Kidney tubule cell (primary cell): Measurements from ENCODE around the gene SLC25A28.
A peak's percentile ranks its signal among the peaks of the same experiment; 100 is the strongest.

ENCODE experiments used
- DNase-seq: peaks from one replicate; pipeline ENCODE4 v3.0.0-alpha.2; 2018; ENCODE audit warnings: low spot score

SLC25A28 gene, protein sequence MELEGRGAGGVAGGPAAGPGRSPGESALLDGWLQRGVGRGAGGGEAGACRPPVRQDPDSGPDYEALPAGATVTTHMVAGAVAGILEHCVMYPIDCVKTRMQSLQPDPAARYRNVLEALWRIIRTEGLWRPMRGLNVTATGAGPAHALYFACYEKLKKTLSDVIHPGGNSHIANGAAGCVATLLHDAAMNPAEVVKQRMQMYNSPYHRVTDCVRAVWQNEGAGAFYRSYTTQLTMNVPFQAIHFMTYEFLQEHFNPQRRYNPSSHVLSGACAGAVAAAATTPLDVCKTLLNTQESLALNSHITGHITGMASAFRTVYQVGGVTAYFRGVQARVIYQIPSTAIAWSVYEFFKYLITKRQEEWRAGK

DNA sequence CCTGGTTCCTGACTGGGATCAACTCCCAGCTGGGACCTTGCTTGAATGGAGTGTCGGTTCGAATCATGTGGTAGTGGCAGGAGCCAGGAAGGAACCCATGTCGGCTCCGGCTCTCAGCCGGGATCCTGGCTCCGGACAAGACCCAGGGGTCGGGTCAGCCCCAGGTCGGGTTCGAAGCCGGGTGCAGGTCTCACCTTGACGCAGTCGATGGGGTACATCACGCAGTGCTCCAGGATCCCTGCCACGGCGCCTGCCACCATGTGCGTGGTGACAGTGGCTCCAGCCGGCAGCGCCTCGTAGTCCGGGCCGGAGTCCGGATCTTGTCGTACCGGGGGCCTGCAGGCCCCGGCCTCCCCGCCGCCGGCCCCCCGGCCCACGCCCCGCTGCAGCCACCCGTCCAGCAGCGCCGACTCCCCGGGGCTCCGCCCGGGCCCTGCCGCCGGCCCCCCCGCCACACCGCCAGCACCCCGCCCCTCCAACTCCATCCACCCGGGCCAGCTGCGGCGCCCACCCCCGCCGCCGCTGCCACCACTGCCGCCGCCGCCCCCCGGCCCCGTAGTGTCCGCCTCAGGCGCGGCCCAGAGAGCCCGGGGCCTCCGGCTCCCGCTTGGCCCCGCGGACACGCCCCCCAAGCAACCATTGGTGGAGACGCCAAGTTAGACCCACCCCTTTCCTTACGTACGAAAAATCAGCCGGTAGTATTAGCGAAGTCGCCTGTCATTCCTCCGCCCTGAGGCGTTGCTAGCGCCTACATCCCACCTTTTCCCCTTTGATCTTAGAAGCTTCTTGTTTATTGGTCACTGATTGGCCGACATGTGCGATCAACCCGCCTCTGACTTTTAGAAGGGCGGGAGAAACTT, at the start of gene SLC25A28:
Gene SLC25A28 (minus strand): TSS at position 589 of the 860 bp plus-strand sequence. CDS start 104 bp downstream, at position 485.
- DNase-seq, result peak; percentile 100

DNA sequence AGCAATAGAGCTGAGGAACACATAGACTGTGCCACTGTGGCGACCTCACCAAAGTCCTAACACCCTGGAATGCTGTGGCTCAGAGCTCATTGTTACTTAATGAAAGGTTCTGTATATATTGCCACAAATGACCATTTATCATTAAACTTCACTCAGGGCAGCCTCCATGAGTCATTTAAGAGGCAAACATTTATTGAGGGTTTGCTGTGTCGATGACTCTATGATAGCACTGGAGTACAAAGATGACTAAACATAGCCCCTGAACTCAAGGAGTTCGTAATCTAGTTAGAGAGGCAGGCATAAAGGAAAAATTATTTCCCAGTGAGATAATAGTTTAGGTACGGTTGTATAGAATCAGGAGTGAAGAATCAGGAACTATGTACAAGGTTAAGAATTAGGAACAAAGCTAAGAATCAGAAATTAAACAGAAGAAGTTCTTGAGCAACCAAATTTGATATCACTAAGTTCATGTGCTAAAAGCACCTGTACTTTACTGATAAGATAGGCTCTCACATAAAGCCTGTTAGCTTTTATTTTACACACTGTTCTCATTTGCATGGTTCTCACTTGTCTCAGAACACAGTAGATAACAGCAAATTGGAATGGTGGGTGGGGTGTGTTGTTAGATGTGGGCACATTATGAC, 47.0 kb upstream of the SLC25A28 start:
- DNase-seq, result peak; percentile 97

DNA sequence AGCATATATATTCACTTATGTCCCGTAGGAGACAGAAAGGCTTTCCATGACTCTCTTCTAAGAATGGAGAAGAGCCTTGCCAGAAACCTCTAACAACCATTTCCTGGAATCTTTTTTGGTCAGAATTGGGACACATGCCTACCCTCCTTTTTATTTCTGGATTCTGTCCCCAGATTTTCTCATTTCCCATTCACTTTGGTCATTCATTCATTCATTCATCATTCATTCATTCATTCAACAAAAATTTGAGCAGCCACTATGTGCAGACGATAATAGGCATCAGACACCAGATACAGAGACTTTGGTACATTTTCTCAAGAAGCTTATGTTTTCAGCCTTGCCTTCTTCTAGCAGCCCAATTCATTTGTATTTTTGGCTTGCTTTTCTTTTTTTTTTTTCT, 45.1 kb upstream of the SLC25A28 start:
- no peak for DNase-seq

DNA sequence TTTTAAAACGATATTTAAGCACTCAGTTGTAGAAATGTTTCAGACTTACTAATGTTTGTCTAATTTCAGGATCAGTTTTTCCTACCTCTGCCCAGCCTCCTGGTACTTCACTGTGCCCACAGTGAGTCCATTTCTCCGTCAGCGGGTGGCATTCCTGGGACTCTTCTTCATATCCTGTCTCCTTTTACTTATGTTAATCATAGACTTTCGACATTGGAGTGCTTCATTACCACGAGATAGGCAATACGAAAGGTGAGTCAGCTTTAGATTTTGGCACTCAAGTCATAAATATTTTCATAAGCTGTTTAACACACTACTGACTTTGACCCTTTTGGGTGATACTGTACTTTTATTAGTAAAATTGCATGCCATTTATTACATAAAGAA, 41.1 kb upstream of the SLC25A28 start:
- DNase-seq, result peak; percentile 96

DNA sequence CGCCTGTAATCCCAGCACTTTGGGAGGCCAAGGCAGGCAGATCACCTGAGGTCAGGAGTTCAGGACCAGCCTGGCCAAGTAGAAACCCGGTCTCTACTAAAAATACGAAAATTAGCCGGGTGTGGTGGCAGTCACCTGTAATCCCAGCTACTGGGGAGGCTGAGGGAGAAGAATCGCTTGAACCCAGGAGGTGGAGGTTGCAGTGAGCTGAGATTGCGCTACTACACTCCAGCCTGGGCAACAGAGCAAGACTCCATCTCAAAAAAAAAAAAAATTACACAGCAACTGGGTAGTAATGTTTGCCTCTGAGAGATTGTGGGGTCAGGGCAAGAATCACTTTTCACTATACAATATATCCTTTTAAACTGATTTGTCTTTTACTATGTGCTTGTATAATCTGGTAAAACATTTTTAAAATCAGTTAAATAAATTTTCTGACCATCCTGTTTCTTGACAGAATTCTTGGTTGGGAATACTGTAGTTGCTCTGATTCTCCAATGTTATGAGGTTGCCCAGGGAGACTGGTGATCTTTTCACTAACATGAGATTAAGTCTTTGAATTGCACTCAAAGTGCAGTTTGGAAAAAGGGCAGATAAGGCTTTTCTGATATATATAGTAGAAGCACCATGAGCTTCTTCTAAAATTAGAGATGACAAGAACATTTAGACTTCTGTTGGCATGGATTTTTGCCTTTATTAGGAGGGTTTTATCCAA, 40.6 kb upstream of the SLC25A28 start:
- no peak for DNase-seq

DNA sequence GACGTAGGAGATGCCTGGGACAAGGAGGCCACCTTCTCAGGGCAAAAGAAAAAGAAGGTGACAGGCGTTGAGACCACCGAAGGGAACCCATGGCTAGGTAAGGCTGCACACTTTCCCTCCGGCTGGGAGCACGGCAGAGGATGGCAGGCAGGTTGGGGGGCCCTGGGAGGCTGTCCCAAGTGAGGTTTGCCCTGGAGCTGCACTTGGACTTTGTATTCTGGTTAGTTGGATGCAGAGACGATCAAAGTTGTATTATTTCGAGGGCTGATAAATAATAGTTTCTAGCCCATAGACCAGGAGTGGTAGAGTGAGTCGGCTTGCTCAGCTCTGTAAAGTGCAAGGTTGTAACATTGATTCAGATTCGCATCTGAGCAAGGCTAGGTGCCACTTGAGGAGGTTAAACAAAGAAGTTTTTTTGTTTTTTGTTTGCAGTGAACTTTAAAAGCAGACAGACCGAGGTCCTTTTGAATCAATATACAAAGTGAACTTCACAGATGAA, 39.7 kb upstream of the SLC25A28 start:
- peak; percentile 15 for DNase-seq

DNA sequence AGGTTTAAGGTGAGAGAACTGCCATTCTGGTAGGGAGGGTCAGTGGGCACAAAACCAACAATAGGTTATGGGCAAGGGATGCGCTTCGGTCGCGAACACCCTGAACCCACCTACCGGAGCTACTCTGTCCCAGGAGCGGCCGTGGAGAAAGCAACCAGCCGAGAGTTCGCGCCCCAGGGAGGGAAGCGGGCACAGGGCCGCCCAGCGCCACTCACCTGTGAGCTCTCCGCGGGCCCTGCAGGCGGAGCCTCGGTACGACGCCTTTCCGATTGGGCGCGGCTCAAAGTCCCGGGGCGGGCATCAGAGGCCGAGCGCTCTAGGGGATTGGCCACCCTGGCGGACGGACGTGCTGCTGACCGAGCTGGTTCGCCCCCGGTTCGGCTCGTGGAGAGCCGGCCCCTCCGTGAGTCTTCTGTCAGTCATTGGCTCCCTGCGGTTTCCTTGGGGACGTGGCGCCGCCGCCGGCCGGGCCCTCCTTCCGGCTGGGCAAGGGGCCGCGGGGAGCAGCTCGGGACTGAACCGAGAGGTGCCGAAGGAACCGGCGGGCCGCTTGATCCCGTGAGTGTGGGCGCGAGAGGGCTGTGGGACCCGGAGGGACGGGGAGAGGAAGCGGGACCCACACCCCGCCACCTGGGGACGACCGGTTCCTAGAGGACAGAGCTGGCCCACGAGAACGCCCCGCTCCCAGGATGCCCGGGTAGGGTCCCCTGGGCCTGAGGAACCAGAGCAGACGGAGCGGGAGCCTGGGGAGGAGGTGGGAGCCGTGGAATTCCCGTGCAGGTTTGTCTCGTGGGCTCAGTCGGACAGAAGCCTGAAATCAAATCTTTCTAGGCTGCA, 39.0 kb upstream of the SLC25A28 start, which contains the start of gene ENTPD7:
Gene ENTPD7 (plus strand): TSS at position 479 of the 837 bp plus-strand sequence. CDS start 448 bp downstream, outside the sequence.
- peak; percentile 99 for DNase-seq

DNA sequence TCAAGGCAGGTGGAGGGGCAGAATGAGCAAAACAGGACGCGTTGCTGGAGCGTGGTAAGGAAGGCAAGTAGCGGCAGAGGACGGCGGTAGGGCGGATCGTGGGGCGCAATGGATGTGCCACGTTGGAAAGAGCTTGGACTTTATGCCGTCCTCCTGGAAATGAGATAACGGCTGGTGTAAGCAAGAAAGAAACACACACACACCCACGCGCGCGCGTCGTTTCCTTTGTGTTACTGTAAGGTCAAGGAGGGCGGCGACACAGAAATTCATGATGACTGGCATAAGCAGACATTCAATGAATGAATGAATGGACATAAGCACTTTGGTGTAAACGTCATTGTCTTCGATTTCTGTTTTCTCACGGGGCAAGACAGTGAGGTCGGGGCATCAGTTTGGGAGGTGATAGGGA, 38.4 kb upstream of the SLC25A28 start:
- peak; percentile 66 for DNase-seq

DNA sequence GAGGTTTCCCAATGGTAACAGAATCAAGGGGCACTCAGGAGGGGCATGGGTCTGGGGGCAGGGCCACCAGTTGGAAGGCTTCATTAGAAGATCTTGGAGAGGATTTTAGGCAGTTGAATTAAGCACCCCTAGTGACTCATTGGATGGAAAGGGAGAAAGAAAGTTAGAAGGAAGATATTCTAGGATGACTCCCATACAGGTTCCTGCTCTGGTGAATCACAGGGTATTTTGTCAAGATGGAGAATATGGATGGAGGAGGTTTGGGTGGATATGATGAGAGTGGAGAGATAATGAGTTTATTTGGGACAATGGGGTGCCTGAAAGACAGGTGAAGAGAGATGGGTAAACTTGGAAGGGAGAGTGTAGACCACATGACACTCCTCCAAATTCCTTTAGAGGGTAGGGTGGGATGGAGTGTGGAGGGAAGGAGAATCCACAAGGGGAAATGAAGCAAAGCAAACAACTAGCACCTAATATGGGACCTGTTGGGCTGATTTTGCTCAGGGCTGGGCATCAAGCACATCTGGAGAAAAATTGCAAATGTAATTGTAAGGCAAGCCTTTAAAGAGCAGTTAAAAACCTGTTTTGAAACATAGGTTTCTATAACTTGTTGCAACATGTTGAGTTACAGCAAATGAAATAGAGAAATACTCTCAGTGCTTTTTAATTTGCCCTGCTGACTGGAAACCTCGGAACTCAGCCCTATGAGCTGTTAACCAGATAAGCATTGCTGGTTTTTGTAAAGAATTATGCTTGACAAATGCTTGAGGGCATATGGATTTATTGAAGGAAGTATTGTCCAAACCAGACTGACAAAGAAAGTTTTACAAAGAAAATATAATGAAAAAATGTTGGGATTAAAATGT, 36.2 kb upstream of the SLC25A28 start:
- DNase-seq, result no peak

DNA sequence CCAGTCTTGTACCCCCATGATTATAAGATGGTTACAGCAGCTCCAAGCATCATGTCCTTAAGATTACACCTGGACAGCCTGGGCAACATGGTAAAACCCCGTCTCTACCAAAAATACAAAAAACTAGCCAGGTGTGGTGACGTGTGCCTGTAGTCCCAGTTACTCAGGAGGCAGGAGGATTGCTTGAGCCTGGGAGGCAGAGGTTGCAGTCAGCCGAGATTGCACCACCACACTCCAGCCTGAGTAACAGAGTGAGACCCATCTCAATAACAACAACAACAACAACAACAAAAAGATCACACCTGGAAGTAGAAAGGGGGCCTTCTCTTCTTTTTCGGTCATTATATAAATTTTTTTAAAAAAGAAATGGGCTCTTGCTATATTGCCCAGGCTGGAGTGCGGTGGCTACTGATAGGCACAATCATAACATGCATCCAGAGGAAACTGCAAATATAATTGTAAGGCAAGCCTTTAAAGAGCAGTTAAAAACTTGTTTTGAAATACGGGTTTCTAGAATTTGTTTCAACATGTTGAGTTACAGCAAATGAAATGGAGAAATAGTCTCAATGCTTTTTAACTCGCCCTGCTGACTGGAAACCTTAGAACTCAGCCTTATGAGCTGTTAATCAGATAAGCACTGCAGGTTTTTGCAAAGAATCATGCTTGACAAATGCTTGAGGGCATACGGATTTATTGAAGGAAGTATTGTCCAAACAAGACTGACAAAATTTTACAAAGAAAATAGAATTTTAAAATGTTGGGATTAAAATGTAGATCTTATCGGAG, 34.3 kb upstream of the SLC25A28 start:
- no peak for DNase-seq

DNA sequence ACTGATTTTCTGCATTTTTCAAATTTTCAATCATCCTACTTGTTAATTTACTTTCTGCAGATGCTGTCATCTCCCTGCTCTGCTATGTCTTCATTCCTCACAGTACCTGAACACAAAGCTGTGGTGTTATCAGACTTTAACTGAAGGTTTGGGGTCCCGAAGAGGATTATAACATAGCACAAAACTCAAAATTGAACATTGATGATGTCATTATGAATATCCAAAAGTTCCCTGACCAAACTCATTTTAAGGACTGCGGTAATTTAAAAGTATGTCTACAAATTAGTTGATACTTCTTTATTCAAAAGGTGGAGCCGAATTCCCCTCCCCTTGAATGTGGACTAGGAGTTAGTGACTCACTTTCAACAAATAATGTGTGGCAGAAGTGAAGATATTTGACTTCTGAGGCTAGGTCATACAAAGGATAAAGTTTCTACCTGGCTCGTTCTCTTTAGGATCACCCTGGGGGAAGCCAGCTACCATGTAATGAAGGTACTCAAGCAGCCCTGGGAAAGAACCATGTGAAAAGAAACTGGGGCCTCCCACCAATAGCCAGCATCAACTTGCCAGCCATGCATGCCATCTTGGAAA, 32.7 kb upstream of the SLC25A28 start:
- DNase-seq, result no peak

DNA sequence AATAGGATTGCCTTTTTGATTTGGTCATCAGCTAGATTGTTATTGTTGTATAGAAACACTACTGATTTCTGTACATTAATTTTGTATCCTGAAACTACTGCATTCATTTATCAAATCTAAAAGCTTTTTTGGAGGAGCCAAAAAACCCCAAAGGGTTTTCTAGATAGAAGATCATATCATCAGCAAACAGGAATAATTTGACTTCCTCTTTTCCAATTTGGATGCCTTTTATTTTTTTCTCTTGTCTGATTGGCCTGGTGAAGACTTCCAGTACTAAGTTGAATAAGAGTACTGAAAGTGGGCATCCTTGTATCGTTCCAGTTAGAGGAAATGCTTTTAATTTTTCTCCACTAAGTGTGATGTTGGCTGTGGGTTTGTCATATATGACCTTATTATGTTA, 28.5 kb upstream of the SLC25A28 start:
- no peak for DNase-seq

DNA sequence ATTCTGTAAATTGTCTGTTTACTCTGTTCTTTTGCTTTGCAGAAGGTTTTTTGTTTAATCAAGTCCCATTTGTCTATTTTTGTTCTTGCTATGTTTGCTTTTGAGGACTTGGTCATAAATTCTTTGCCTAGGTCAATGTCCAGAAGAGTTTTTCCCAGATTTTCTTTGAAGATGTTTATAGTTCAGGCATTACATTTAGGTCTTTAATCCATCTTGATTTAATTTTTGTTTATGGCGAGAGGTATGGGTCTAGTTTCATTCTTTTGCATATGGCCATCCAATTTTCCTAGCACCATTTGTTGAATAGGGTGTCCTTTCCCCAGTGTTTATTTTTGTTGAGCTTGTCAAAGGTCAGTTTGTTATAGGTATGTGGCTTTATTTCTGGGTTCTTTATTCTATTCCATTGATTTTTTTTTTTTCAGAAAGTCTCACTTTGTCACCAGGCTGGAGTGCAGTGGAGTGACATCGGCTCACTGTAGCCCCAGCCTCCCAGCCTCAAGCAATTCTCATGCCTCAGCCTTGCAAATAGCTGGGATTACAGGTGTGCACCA, 27.4 kb upstream of the SLC25A28 start:
- no peak for DNase-seq

DNA sequence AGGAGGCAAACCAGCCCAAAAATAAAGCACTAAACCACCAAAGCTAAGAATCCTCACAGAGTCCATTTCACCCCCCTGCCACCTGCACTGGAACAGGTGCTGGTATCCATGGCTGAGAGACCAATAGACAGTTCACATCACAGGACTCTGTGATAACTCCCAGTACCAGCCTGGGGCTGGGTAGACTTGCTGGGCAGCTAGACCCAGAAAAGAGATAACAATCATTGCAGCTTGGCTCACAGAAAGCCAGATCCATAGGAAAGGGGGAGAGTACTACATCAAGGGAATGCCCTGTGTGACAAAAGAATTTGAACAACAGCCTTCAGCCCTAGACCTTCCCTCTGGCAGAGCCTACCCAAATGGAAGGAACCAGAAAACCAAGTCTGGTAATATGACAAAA, 13.6 kb upstream of the SLC25A28 start:
- DNase-seq, result no peak

DNA sequence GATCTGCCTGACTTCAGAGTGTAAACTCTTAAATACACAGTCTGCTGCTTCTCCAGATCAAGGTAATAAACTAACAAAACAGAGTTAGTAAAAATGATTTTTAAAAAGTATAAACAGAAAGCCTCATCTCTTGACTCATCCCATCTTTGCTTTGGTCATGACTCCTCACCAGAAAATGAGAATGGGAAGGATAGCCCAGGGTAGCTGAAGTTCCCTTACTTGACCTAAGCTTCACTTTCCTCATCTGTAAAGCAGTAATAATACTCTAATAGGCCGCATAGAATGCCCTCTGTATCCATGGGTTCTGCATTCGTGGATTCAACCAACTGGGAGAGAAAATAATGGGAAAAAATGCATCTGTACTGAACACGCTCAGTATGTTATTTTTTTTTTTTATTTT, 11.3 kb upstream of the SLC25A28 start:
- DNase-seq, result peak; percentile 24

DNA sequence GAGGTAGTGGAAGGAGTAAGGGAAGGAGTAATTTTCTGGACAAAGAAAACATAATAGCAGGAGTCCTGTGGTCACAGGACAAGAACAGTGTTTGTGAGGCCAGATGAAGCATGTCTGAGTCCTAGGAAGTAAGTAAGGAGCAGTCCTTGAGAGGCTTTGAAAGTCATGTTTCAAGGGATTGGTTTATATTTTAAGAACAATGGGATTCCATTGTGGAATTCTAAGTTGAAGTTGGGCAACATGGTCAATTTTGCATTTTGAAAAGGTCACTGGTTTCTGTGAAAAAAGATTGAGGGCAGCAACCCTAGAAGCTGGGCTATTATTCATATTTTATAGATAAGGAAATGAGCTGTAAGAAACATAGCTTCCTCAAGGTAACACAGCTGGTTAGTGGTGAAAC, 10.8 kb upstream of the SLC25A28 start:
- DNase-seq, result no peak

DNA sequence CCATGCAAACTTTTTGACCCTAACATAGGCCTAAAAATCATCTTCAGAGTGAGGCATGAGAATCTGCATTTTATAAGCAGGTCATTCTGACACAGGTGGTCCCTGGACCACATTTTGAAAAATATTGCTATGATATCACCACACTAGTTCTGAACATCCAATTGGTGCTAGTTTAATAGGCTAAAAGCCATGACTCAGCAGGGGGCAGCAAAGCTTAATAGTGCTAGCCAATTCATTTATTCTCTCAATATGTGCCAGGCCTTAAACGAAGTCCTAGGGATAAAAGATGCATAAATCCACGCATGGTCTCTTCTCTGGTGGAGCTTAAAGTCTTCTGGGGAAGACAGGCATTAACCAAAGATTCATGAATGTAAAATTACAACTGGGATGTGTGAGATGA, 10.2 kb upstream of the SLC25A28 start:
- peak; percentile 55 for DNase-seq

DNA sequence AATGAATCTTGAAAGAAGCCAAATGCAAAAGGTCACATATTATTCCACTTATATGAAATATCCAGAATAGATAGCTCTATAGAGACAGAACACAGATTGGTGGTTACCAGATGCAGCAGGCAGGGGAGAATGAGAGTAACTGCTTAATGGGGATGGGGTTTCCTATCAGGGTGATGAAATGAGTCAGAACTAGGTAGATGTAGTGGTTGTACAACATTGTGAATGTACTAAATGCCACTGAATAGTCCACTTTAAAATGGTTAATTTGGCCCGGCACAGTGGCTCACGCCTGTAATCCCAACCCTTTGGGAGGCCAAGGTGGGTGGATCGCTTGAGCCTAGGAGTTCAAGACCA, 9.4 kb upstream of the SLC25A28 start:
- no peak for DNase-seq
